Ramos (cell line): ENCODE data around the gene NFE2.
"Not testable (repeated sequence)": the region's sequence is repeated elsewhere in the genome, so short reads cannot be mapped to it uniquely, and the experiment has no call there.

Experiments used
- in situ Hi-C: fragments of 300-500 bp; cut with MboI; formaldehyde crosslinking; loops from one replicate; pipeline ENCODE4 v1.14.3; 2022; ENCODE audit warnings: low sequenced_read_pairs; ENCODE audit not compliant: unreplicated experiment

The NFE2 gene

GRCh38 chr12:54300732-54301427, at the start of gene NFE2:
Gene NFE2 (minus strand): TSS chr12:54301015. CDS start chr12:54295248, 5,767 bp downstream.
- in situ Hi-C loops = no loop called here

- in situ Hi-C loops = loop anchor here (25.0 kb wide), 1 partner anchor 362 kb away; the partner anchor contains the start of gene HOXC10
These were observed 48.9 kb upstream of the NFE2 start for GRCh38 chr12:54349679-54350078.

GRCh38 chr12:54349036-54349435, 48.2 kb upstream of the NFE2 start:
- in situ Hi-C loops = no loop called here

- in situ Hi-C loops = no loop called here
These were observed 40.8 kb upstream of the NFE2 start for GRCh38 chr12:54341378-54342300.

DNA sequence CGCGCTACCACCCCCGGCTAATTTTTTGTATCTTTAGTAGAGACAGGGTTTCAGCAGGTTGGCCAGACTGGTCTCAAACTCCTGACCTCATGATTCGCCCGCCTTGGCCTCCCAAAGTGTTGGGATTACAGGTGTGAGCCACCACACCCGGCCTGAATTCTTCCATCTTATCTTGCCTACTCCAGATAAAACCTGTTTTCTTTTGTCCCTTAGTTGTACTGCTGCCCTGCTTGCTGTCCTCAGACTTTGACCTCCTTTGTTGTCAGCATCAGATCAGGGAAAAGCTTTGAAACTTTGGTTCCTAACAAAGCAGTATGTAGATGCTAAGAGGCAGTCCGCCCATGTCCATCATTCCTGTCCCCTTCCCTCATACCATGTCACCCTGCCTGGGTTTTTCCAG, 40.0 kb upstream of the NFE2 start:
- in situ Hi-C loops = no loop called here

DNA sequence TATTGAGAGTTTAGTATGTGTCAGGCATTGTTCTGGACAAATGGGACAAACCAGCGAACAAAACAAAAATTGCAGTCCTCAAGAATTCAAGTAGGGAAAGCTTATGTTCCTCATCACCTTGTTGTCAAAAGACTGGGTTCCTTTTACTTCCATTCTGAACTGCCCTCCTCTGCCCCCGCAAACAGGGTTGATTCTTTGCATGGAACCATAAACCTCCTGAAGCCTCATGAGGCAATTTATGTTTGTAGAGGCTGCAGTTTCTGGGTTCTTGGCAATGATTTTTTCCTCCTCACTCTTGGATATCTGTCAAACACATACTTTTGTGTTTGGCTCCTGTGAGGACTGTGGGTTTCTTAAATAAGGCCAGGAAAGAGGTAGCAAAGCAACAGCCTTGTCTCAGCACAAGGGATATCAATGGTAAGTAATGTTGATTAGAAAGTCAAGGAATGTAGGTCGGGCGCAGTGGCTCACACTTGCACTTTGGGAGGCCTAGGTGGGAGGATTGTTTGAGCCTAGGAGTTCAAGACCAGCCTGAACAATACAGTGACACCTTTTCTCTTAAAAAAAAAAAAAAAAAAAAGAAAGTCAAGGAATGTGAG, 38.0 kb upstream of the NFE2 start:
- in situ Hi-C loops = no loop called here

DNA sequence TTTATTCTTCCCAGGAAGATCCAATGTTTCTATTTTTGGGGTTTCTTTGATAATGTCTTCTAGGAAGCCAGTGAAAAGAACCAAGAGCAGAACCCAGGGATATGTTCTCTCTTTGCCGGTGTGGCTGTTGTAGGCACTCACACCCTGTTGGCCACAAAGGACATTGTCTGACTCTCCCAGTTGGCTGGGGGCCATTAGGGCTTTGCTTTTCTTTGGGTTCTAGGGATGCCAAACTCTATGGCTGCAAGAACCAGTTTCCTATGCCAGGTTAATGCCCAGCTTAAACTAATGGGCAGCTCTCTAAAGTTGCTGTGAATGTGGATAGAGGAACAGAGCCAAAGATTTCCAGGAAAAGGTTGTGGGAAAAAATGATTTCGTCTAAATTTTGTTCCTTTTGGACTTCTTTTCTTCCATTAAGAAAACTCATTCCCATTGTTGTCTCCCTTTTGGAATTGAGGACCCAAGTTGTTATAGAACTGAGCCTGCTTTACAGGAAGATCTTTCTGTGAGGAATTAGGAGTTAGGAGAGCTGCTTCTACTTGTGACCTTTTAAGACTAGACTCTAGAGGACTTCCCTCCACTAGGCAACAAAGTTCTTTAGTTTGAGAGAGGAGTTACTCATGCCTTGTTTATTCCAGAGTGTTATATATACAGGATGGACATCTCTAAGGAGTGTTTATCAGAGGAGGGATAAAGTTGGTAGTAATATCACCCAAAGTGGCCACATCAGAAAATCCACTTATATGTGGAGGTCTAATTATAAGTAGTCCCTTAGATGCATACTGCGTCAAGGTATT, 37.2 kb upstream of the NFE2 start:
- in situ Hi-C loops = no loop called here

GRCh38 chr12:54337280-54337842, 36.5 kb upstream of the NFE2 start:
- in situ Hi-C loops = no loop called here

- in situ Hi-C loops = no loop called here
These were observed 32.7 kb upstream of the NFE2 start for GRCh38 chr12:54333420-54334034.

DNA sequence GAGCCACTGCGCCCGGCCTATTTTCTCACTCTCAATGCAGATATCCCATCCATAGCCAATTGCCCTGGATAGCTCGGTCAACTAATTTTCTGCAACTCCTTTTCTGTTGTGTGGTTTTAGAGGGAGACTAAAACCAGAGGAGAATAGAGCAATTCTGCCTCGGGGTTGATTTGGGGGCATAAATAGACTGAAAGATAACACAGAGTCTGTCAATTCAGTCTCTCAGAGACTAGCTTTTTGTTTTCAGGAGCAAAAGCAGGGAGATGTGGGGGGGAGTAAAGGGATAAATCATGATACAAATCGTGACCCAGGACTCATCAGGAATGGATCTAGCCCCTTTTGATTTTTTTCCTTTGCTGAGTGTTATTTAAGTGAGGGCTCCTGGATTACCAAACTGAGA, 30.6 kb upstream of the NFE2 start:
- in situ Hi-C loops = no loop called here

- in situ Hi-C loops = no loop called here
These were observed 29.6 kb upstream of the NFE2 start for GRCh38 chr12:54330442-54330841.

DNA sequence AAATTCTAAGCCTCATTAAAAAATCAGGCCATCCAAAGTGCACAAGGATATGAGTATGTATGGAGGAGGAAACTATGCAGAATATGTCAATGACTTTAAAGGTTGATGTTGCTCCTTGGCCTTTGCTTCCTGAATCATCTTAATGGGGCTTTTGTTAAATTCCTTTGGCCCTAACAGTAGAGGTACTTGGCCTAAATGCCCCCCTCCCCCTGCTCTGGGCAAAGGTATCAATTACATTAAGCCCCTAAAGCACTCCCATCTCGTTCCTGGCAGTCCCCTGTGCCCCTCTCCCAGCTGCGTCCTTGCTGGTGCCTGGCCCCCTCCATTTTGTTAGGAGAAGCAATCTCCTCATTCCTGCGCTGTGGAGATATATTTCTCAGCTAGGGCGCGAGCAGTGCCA, 28.9 kb upstream of the NFE2 start:
- in situ Hi-C loops = no loop called here

GRCh38 chr12:54328595-54329337, 28.0 kb upstream of the NFE2 start:
- in situ Hi-C loops = no loop called here

- in situ Hi-C loops = not testable (repeated sequence)
These were observed 24.8 kb upstream of the NFE2 start for GRCh38 chr12:54325442-54326109.

GRCh38 chr12:54324617-54325441, 24.0 kb upstream of the NFE2 start, which contains the start of gene COPZ1:
Gene COPZ1 (plus strand): TSS chr12:54325131. CDS start chr12:54325164, 33 bp downstream.
- in situ Hi-C loops = no loop called here

DNA sequence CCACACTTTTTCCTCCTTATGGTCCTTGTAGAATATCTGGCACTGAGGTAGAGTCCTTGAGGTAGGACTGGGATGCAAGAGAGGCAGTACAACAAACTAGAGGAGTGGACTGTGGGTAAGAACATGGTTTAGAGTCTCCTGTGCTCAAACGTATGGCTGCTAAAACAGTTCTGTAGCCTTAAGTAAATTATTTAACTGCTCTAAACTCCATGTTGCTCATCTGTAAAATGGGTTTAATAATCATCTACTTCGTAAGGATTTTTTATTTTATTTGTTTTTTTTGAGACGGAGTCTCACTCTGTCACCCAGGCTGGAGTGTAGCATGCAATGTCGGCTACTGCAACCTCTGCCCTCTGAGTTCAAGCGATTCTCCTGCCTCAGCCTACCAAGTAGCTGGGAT, 20.5 kb upstream of the NFE2 start:
- in situ Hi-C loops = no loop called here

GRCh38 chr12:54312309-54312708, 11.5 kb upstream of the NFE2 start:
- in situ Hi-C loops = not testable (repeated sequence)
